Naive thymus-derived CD4-positive, alpha-beta T cell (primary cell): ENCODE data around the gene DNAJC16. TPM values are rescaled to one million over a fixed set of nuclear protein-coding genes. Genes with fewer than 3 reads are reported as not detected.

Source experiments
- ATAC-seq: fragments of 150-1000 bp; cut with Tn5 transposase; 2 replicates; pipeline ENCODE4 v1.10.0; 2021; ENCODE audit warnings: mild to moderate bottlenecking, moderate library complexity
- CTCF ChIA-PET: fragments of 350-600 bp; sonication (Branson Sonifier 250); formaldehyde crosslinking; loops from one replicate; lab custom pipeline; 2021; ENCODE audit warnings: antibody characterized with exemption; lab: Charles Lee
- POLR2A ChIA-PET: fragments of 350-600 bp; sonication (Branson Sonifier 250); formaldehyde crosslinking; loops from one replicate; lab custom pipeline; 2021; ENCODE audit warnings: antibody characterized with exemption, inconsistent platforms; lab: Charles Lee
- DNase-seq, 9 donors: peaks; one replicate each; pipeline versions ENCODE4 v3.0.0 to v3.0.0-alpha.2; 2020 to 2022; ENCODE audit warnings: mixed read lengths in 1 of 9
- H3K27ac ChIP-seq: one replicate; pipeline ENCODE4 v1.7.0; 2013; ENCODE audit warnings: mild to moderate bottlenecking, low read depth, low read length, moderate library complexity
- H3K27me3 ChIP-seq, 2 donors: one replicate each; pipeline ENCODE4 v1.7.0; 2013; ENCODE audit warnings: low read length in 2 of 2, mild to moderate bottlenecking in 2 of 2, moderate library complexity in 2 of 2; ENCODE audit not compliant: control insufficient read depth in 2 of 2, insufficient read depth in 2 of 2
- H3K36me3 ChIP-seq, 3 experiments: 1 replicate in 2 of 3; 2 replicates in 1 of 3; pipeline ENCODE4 v1.7.0; 2013; ENCODE audit warnings: low read length in 3 of 3, mild to moderate bottlenecking in 3 of 3, moderate library complexity in 1 of 3; ENCODE audit not compliant: insufficient read depth in 3 of 3, control insufficient read depth in 2 of 3
- H3K4me1 ChIP-seq, 2 donors: one replicate each; pipeline ENCODE4 v1.7.0; 2013; ENCODE audit warnings: low read length in 2 of 2, mild to moderate bottlenecking in 2 of 2, moderate library complexity in 1 of 2; ENCODE audit not compliant: control insufficient read depth in 2 of 2, insufficient read depth in 2 of 2
- H3K4me3 ChIP-seq: 2 replicates; pipeline ENCODE4 v1.7.0; 2013; ENCODE audit warnings: mild to moderate bottlenecking, low read length
- H3K9me3 ChIP-seq, 3 experiments: 1 replicate in 2 of 3; 2 replicates in 1 of 3; pipeline ENCODE4 v1.7.0; 2013; ENCODE audit warnings: low read length in 3 of 3; ENCODE audit not compliant: control insufficient read depth in 2 of 3
- H3K27ac Mint-ChIP-seq, 9 donors: one replicate each; pipeline ENCODE4 v1.8.0; 2020 to 2022; ENCODE audit warnings: mixed read lengths in 9 of 9, mild to moderate bottlenecking in 8 of 9, moderate library complexity in 5 of 9, inconsistent platforms in 2 of 9
- H3K27me3 Mint-ChIP-seq, 5 donors: one replicate each; pipeline ENCODE4 v1.8.0; 2021 to 2022; ENCODE audit warnings: mixed read lengths in 5 of 5, mild to moderate bottlenecking in 1 of 5
- H3K36me3 Mint-ChIP-seq, 5 donors: one replicate each; pipeline ENCODE4 v1.8.0; 2020 to 2022; ENCODE audit warnings: mixed read lengths in 5 of 5, mild to moderate bottlenecking in 3 of 5, inconsistent platforms in 1 of 5
- H3K4me1 Mint-ChIP-seq, 7 donors: one replicate each; pipeline ENCODE4 v1.8.0; 2020 to 2022; ENCODE audit warnings: mixed read lengths in 7 of 7, mild to moderate bottlenecking in 3 of 7, inconsistent platforms in 1 of 7
- H3K4me3 Mint-ChIP-seq, 10 donors: one replicate each; pipeline ENCODE4 v1.8.0; 2020 to 2022; ENCODE audit warnings: mild to moderate bottlenecking in 10 of 10, mixed read lengths in 10 of 10, moderate library complexity in 6 of 10, inconsistent platforms in 2 of 10
- H3K9me3 Mint-ChIP-seq, 11 donors: one replicate each; pipeline ENCODE4 v1.8.0; 2020 to 2022; ENCODE audit warnings: mixed read lengths in 11 of 11, mild to moderate bottlenecking in 4 of 11, inconsistent platforms in 1 of 11, moderate library complexity in 1 of 11
- intact Hi-C, 2 donors: fragments of 100-400 bp; cut with micrococcal nuclease; formaldehyde crosslinking; loops; one replicate each; pipeline ENCODE4 v1.15.1; 2023
- polyA plus RNA-seq, 2 donors: library from polyadenylated mRNA; unstranded; fragments of 300-500 nt; fragmentation: Illumina TruSeq; gene quantifications; one replicate each; pipeline ENCODE4 v1.2.3, GENCODE V29; 2021
- total RNA-seq, 6 experiments: library from RNA in 5 of 6; stranded (reverse) in 5 of 6; gene quantifications; 1 replicate in 5 of 6; 2 replicates in 1 of 6; pipeline ENCODE4 v1.2.3 and lab custom pipeline; 2021 to 2026

Gene DNAJC16
- total and polyA plus RNA-seq, 7 experiments from 2014 or later, result 9.6 to 29.4 (median 20.4) TPM

- Mint-ChIP-seq H3K4me1 (peaks cover 19 to 41% (median 35%) of the 10 kb centered on the region in 7 donors), H3K27me3 (no peaks in the 10 kb centered on the region), H3K36me3 (peaks cover 5 to 33% (median 25%) of the 10 kb centered on the region in 5 donors), H3K27ac (peak overlapping the region in 8 of 9 donors; percentile 45 to 96 (median 74)), H3K4me3 (peak overlapping the region in 1 of 10 donors; percentile 19), H3K9me3 (no peaks in the 10 kb centered on the region)
- Histone ChIP-seq H3K27me3 (no peaks in the 10 kb centered on the region), H3K27ac (peak overlapping the region; percentile 20), H3K4me1 (peaks cover 16 to 29% of the 10 kb centered on the region in 2 donors), H3K4me3 (no peak overlapping the region), H3K9me3 (no peaks in the 10 kb centered on the region), H3K36me3 (peaks cover 0 to 36% (median 0%) of the 10 kb centered on the region in 3 experiments)
- no peak for ATAC-seq
- no peak for DNase-seq
- POLR2A ChIA-PET, result interaction anchor here (1.0 to 1.3 kb wide), 3 partner anchors 9 to 48 kb away, joined by 3 to 8 read pairs (median 3); partner anchors contain the start of gene DNAJC16
- intact Hi-C loops, result loop anchor here in 1 of 2 donors (5.0 kb wide), 1 partner anchor 168 kb away; the partner anchor contains the start of gene TMEM82
- CTCF ChIA-PET, result no interaction called here
Measured at GRCh38 chr1:15574741-15575140, 48.1 kb downstream of the DNAJC16 start.

- Mint-ChIP-seq H3K4me1 (peaks cover 23 to 49% (median 41%) of the 10 kb centered on the region in 7 donors), H3K27me3 (no peaks in the 10 kb centered on the region), H3K4me3 (no peak overlapping the region), H3K27ac (peak overlapping the region in 6 of 9 donors; percentile 59 to 85 (median 72)), H3K9me3 (no peaks in the 10 kb centered on the region), H3K36me3 (peaks cover 5 to 33% (median 27%) of the 10 kb centered on the region in 5 donors)
- POLR2A ChIA-PET, result interaction anchor here (1.1 to 1.3 kb wide), 2 partner anchors 49 to 109 kb away, joined by 3 read pairs; partner anchors contain the start of gene DNAJC16
- Histone ChIP-seq H3K4me1 (peaks cover 22 to 38% of the 10 kb centered on the region in 2 donors), H3K9me3 (no peaks in the 10 kb centered on the region), H3K36me3 (peaks cover 0 to 31% (median 0%) of the 10 kb centered on the region in 3 experiments), H3K27ac (peak overlapping the region; percentile 20), H3K4me3 (no peak overlapping the region), H3K27me3 (no peaks in the 10 kb centered on the region)
- CTCF ChIA-PET, result no interaction called here
- DNase-seq (no peak), ATAC-seq (no peak)
- intact Hi-C loops, result loop anchor here in 1 of 2 donors (5.0 kb wide), 1 partner anchor 167 kb away; the partner anchor contains the start of gene TMEM82
Measured at GRCh38 chr1:15575549-15576150, 49.0 kb downstream of the DNAJC16 start.

- no peaks in the 10 kb centered on the region for H3K27me3 Mint-ChIP-seq
- H3K36me3 Mint-ChIP-seq, result peaks cover 5 to 25% (median 18%) of the 10 kb centered on the region in 5 donors
- H3K27ac ChIP-seq, result peak overlapping the region; percentile 75
- CTCF ChIA-PET, result no interaction called here
- POLR2A ChIA-PET, result interaction anchor here (0.8 to 6.0 kb wide), 6 partner anchors 10 to 51 kb away, joined by 3 to 35 read pairs (median 5); partner anchors contain the start of genes DDI2 and DNAJC16
- H3K9me3 ChIP-seq, result no peaks in the 10 kb centered on the region
- intact Hi-C loops, result loop anchor here in 1 of 2 donors (5.0 kb wide), 1 partner anchor 165 kb away; the partner anchor contains the start of gene TMEM82
- H3K4me1 Mint-ChIP-seq, result peaks cover 23 to 49% (median 37%) of the 10 kb centered on the region in 7 donors
- peak overlapping the region; percentile 91 to 99 (median 96) for H3K27ac Mint-ChIP-seq
- H3K27me3 ChIP-seq, result no peaks in the 10 kb centered on the region
- peak overlapping the region; percentile 51 to 83 (median 76) for H3K4me3 Mint-ChIP-seq
- H3K36me3 ChIP-seq, result peaks cover 0 to 21% (median 0%) of the 10 kb centered on the region in 3 experiments
- H3K9me3 Mint-ChIP-seq, result no peaks in the 10 kb centered on the region
- ATAC-seq (no peak), DNase-seq (peak in 7 of 9 donors; percentile 7 to 29 (median 22))
- H3K4me3 ChIP-seq, result peak overlapping the region; percentile 25
- peaks cover 22 to 44% of the 10 kb centered on the region in 2 donors for H3K4me1 ChIP-seq
Measured at GRCh38 chr1:15577691-15578090, 51.0 kb downstream of the DNAJC16 start.

GRCh38 chr1:15578921-15579682 lies 52.5 kb downstream of the DNAJC16 start:
- ChIA-PET CTCF (interaction anchor here (0.6 to 1.9 kb wide), 5 partner anchors 9 to 106 kb away, joined by 3 to 7 read pairs (median 4); no protein-coding TSS in a partner anchor), POLR2A (interaction anchor here (0.6 to 6.0 kb wide), 13 partner anchors 8 to 407 kb away, joined by 3 to 35 read pairs (median 4); partner anchors contain the start of genes DDI2 and DNAJC16)
- H3K4me1 Mint-ChIP-seq, result peaks cover 29 to 62% (median 46%) of the 10 kb centered on the region in 7 donors
- peak overlapping the region; percentile 51 to 83 (median 76) for H3K4me3 Mint-ChIP-seq
- Histone ChIP-seq H3K9me3 (no peaks in the 10 kb centered on the region), H3K27me3 (no peaks in the 10 kb centered on the region), H3K27ac (peak overlapping the region; percentile 75), H3K4me1 (peaks cover 27 to 58% of the 10 kb centered on the region in 2 donors), H3K36me3 (peaks cover 0 to 14% (median 0%) of the 10 kb centered on the region in 3 experiments), H3K4me3 (peak overlapping the region; percentile 33)
- peaks cover 5 to 25% (median 15%) of the 10 kb centered on the region in 5 donors for H3K36me3 Mint-ChIP-seq
- DNase-seq (peak in 8 of 9 donors; percentile 32 to 83 (median 76)), ATAC-seq (peak; percentile 89)
- H3K27ac Mint-ChIP-seq, result peak overlapping the region; percentile 91 to 99 (median 96)
- intact Hi-C loops, result loop anchor here (1.0 to 5.0 kb wide), 4 partner anchors 24 to 163 kb away; partner anchors contain the start of genes DNAJC16 (in 2 of the 2), DDI2 (in 1 of the 2) and TMEM82 (in 1 of the 2)
- no peaks in the 10 kb centered on the region for H3K27me3 Mint-ChIP-seq
- no peaks in the 10 kb centered on the region for H3K9me3 Mint-ChIP-seq

- ChIA-PET POLR2A (interaction anchor here (0.7 to 6.0 kb wide), 12 partner anchors 9 to 255 kb away, joined by 3 to 35 read pairs (median 5); partner anchors contain the start of genes DDI2 and DNAJC16), CTCF (interaction anchor here (0.6 to 1.9 kb wide), 4 partner anchors 9 to 105 kb away, joined by 3 to 7 read pairs (median 4); no protein-coding TSS in a partner anchor)
- Mint-ChIP-seq H3K4me1 (peaks cover 29 to 64% (median 46%) of the 10 kb centered on the region in 7 donors), H3K27me3 (no peaks in the 10 kb centered on the region), H3K9me3 (no peaks in the 10 kb centered on the region), H3K36me3 (peaks cover 4 to 24% (median 10%) of the 10 kb centered on the region in 5 donors), H3K27ac (peak overlapping the region; percentile 91 to 99 (median 96)), H3K4me3 (peak overlapping the region; percentile 51 to 83 (median 76))
- H3K27me3 ChIP-seq, result no peaks in the 10 kb centered on the region
- ATAC-seq, result no peak
- intact Hi-C loops, result loop anchor here (1.0 to 5.0 kb wide), 4 partner anchors 24 to 163 kb away; partner anchors contain the start of genes DNAJC16 (in 2 of the 2), DDI2 (in 1 of the 2) and TMEM82 (in 1 of the 2)
- no peaks in the 10 kb centered on the region for H3K9me3 ChIP-seq
- H3K4me1 ChIP-seq, result peaks cover 30 to 58% of the 10 kb centered on the region in 2 donors
- DNase-seq, result no peak
- peak overlapping the region; percentile 75 for H3K27ac ChIP-seq
- peaks cover 0 to 8% (median 0%) of the 10 kb centered on the region in 3 experiments for H3K36me3 ChIP-seq
- H3K4me3 ChIP-seq, result peak overlapping the region; percentile 32
Measured at GRCh38 chr1:15579683-15580047, 53.0 kb downstream of the DNAJC16 start.
